Omental fat pad (tissue), 4 donors: ENCODE data around the gene SALL2. TPM values are rescaled to one million over a fixed set of nuclear protein-coding genes. Genes with fewer than 3 reads are reported as not detected.
A peak's percentile ranks its signal among the peaks of the same experiment; 100 is the strongest.

Experiments
- ATAC-seq: fragments of 150-250 bp; one replicate; pipeline ENCODE4 v1.9.1; 2016; ENCODE audit warnings: mild to moderate bottlenecking, moderate library complexity; ENCODE audit not compliant: low FRiP score
- DNase-seq: peaks from one replicate; pipeline ENCODE4 v3.0.0-alpha.2; 2019; ENCODE audit warnings: low spot score
- CTCF ChIP-seq, 3 donors: fragments of 450-650 bp; IDR thresholded peaks; one replicate each; pipeline ENCODE4 v1.5.1; 2016 to 2017; ENCODE audit warnings: antibody characterized with exemption in 3 of 3, mild to moderate bottlenecking in 3 of 3, moderate library complexity in 2 of 3
- total RNA-seq, 4 donors: library from RNA; depleted of rRNA; stranded (reverse); fragments of >200 nt; gene quantifications; one replicate each; pipeline ENCODE4 v1.1.0, GENCODE V29; 2016

SALL2 gene
- total RNA-seq, 4 donors from 2014 or later, result 1.7 to 5.3 (median 3.9) TPM

- TF ChIP-seq CTCF (IDR thresholded peaks at IDR 0.05), result no peak
- ATAC-seq (no peak), DNase-seq (no peak)
Measured at GRCh38 chr14:21505012-21505553, 21.1 kb downstream of the SALL2 start.

GRCh38 chr14:21503376-21503775, 22.8 kb downstream of the SALL2 start:
- no peak for TF ChIP-seq CTCF (IDR thresholded peaks at IDR 0.05)

GRCh38 chr14:21501568-21501967, 24.6 kb downstream of the SALL2 start:
- ATAC-seq (no peak), DNase-seq (no peak)
- TF ChIP-seq CTCF (IDR thresholded peaks at IDR 0.05), result no peak

More at GRCh38 chr14:21503376-21503775, 22.8 kb downstream of the SALL2 start:
- ATAC-seq (no peak), DNase-seq (no peak)

GRCh38 chr14:21498540-21499526, 27.3 kb downstream of the SALL2 start:
- no peak for ATAC-seq
- DNase-seq, result no peak
- TF ChIP-seq CTCF (IDR thresholded peaks at IDR 0.05), result peak in 1 of 3 donors; percentile 17

GRCh38 chr14:21496453-21496852, 29.7 kb downstream of the SALL2 start:
- DNase-seq (no peak), ATAC-seq (no peak)
- no peak for TF ChIP-seq CTCF (IDR thresholded peaks at IDR 0.05)

GRCh38 chr14:21494902-21495762, 31.0 kb downstream of the SALL2 start:
- TF ChIP-seq CTCF (IDR thresholded peaks at IDR 0.05), result no peak
- ATAC-seq, result no peak

More at GRCh38 chr14:21494902-21495762, 31.0 kb downstream of the SALL2 start:
- no peak for DNase-seq
